GDM1 (cell line): ENCODE data around the gene DLEC1.
"Not testable (repeated sequence)": the region's sequence is repeated elsewhere in the genome, so short reads cannot be mapped to it uniquely, and the experiment has no call there.

ENCODE experiments used
- DNase-seq: peaks from one replicate; lab custom pipeline; 2025; lab: John Stamatoyannopoulos, UW

Gene DLEC1

DNA sequence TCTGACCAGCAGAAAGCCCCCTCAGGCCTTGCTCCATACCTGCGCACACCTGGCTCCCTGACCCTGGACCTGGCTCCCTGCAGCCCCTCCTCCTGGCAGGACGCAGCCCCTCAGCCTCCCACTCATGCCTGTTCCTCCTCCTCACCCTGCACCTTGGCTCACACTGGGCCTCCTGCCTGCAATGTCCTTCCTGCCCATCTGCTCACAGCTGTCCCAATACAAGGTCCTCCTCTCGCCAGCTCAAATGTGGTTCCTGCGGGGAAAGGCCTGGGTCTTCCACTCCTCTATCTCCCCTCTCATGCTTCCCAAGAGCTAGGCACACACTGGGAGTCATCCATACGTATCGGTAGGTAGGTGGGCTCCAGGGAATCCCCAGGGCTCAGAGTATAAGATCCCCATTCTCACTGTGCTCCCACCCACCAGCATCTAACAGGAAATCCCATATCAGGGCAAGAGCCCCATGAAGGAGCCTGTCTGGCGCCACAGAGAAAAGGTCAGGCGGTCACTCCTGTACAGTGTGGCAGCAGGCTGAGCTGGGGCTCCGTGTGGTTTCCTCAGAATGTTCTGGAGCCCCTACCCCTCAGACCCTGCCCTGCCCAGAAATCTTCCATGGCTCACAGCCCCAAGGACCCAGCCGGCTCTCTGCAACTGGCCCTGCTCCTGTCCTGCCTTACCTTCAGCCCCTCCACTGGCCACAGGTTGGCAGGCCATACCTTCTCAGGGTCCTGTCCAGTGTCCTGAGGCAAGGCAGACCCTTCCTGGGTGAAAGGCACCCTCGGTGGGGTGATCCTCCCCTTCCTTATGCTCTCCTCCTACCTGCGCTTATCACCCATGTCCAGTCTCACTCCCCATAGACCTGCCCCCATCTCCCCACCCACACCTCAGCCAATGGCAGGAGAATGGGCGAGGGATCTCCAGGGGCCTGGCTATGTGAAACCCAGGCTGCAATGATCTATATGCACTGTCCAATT is 20.4 kb upstream of the DLEC1 start:
- no peak for DNase-seq

DNA sequence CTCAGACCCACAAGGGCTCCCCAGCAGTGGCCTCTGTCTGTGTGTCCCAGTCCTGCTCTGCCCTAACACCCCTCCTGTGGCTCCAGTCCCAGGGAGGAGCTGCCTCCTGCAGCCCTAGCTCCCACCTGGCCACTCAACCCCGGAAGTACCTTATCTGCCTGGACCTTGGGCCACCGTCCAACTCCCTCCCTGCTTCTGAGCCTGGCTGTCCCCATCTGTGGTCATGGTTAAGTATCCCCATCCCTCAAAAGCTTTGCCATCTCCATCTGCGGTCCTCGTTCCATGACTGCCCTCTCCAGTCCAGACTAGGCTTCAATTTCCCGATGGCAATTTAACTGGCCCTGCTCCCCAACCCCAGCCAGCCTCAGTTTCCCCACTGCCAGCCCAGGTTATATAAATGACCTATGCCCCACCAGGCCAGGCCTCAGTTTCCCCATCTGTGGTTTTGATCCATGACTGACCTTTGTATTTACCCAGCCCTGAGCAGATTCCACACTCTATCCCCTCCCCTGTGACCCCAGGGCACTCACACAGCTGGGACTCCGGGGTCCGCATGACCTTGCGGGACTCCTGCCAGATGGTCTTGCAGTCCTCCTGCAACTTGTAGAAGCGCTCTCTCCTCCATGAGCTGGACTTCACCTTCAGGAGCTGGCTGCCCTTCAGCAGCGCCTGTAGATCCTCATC is 19.2 kb upstream of the DLEC1 start:
- no peak for DNase-seq

DNA sequence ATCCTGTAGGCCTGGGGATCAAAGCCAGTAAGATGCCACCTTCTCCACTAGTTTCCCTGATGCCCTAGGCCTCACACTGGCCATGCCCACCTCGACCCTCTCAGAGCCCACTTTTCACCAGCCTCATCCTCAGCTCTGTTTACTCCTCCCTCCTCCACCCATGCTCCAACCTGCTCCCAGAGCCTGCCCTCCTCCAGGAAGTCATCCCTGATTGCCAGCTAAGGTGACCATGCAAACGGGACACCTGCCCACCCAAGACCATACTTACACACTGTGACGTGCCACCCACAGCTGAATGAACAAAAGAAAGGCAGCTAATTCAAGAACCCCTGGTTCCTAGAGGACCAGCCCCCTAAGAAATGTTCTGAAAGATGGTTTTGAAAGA is 18.7 kb upstream of the DLEC1 start:
- no peak for DNase-seq

DNA sequence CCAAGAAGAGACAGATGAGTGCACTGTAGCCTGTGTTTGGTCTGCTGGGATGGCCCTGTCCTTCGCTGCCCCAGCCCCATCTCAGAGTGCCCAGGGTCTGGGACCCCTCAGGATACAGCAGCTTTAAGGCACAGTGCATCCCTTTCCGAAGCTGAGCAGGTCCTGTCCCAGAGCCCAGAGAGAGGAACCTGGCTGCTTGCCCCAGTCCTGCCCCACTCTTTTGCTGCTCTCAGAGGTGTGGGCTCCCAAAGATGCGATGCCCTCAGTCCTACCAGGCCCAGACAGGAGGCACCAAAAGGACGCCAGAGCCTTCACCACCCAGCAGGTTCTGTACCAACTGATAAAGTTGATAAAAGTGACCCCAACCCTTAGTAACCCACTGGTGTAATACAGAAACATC is 17.8 kb upstream of the DLEC1 start:
- no peak for DNase-seq

DNA sequence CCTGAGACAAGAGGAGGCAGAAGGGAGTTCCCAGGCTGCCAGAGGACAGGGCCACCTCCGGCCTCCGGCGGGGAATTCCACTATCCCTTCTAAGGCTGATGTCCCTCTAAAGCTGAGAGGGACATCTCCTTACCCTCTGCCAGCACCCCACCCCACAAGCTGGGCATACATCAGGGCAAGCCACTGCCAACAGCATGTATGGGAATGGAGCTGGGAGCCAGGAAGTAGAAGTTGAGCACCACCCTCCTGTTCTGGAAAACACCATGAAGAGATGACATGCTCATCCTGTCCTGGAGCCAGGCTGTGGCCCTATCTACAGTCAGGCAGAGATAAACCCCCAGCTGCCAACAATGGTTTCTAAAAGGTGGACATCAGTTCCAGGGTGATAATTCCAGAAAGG is 16.7 kb upstream of the DLEC1 start:
- DNase-seq = no peak

DNA sequence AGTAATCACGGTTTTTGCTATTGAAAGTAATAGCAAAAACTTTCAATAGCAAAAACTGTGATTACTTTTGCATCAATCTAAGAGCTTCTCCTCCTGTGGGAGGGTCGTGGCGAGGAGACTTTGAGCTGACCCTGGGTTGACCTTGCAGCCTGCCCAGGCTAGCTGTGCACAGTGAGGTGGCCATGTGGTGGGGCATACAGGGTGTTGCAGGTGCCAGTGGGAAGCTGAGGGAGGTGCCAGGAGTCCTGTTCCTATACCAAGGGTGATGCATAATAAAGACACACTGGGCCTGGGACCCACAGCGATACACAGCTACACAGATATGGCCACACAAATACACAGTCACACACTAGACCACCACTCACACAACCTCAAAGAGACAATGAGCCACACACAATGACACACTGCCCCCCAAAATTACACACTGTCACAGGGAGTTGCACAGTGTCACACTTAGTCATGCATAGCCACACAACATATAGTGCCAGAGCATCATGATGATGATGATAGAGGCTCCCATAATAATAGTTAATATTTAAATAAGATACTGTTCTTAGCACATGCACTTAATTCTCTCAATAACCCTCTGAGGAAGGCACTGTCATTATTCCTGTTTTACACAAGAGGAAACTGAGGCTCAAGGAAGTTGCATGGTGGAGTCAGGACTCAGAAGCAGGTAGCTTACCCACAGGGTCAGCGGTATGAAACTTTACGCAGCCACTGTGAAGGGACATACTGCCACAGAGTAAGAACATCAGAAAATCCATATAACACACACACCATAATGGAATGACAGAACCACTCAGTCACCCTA is 15.9 kb upstream of the DLEC1 start:
- DNase-seq = no peak

DNA sequence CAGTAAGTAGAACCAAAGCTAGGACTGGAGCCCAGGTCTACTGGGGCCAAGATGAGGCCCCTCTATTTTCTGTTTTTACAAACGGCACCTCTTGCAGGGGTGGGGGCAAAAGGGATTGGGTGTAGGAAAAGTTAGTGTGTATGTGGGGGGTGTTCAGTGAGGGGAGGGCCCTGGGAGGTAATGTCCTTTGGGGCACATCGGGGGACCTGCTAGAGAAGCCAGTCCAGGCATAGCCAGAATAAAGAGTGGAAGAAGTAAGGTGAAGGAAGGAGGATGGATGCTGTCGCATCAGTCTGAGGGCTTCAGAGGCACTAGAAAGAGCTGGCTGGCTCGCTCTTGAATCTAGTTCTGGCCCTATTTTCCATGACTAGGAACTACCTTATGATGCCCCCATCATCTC is 12.2 kb upstream of the DLEC1 start:
- no peak for DNase-seq

DNA sequence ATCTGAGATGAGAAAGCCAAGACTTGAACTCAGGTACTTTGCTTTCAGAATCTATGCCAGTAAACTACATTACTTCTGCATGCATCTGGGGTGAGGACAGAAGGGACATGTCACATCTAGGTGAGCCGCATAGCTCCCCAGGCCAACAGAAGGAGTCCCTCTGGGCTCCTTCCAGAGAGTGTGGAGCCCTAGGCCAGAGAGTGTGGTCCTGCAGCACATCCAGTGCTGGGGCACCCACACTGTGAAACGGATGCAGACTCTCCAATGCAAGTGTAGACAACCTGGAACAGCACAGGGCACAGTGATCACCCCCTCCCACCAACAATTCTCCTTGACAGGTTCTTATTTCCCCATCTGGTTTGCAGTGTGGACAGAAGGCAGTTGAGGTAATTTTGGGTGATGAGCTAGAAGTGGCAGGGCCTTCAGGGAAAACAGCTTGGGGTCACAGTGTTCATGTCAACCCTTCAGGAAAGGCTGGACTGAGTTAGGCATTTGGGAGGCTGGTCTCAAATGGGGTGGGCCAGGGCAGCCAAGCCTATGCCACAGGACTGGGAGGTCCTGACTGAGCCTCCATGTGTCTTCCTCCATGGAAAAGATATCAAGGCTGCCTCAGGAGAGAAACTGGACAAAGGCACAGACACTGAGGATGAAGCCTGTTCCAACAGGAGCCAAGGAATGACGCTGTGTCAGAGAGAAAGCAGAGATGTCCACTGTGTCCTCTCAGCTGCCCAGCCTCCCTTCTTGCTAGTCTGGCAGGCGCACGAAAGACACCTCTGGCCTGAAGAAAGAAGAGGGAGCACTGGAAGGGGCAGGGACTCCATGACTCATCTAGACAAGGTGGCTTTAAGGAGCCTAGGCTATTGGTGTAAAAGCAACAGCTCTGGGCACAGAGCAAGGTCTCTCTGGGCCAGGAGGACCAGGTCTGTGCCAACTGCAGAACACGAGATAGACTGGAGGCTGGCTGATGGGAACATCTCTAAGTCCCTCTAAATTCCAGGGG is 11.2 kb upstream of the DLEC1 start:
- DNase-seq = no peak

DNA sequence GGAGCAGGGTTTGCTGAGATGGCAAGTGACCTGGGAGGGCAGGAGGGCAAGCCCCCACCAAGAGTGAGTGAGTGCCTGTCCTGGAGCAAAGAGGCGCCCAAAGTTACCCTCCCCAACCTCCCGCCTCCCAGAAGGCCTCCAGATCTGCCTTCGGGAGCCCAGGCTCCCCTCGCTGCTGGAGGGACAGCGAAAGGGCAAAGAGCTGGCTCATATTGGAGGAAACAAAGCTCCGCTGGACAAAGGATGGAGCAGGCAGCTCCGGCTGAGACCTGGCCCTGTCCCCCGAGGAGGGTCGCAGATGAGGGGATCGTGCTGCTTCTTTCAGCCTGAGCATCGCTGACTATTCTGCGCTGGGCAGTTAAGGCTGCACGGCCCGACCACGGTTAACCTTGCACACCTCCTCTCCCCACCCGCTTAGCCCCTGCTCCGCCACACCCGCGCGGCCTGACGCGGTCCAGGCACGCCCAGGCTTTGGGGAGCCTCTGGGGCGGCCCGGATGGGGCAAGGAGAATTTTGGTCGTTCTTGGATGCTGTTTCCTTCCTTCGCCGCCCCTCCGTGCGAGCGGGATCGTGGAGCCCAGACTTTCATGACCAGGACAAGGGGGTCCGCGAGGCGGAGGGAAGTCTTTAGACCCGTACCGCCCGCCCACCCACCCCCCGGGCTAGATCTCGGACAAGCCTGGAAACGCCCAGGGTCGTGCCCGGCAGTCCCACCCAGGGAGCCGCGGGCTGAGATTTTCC is 10.2 kb upstream of the DLEC1 start:
- no peak for DNase-seq

DNA sequence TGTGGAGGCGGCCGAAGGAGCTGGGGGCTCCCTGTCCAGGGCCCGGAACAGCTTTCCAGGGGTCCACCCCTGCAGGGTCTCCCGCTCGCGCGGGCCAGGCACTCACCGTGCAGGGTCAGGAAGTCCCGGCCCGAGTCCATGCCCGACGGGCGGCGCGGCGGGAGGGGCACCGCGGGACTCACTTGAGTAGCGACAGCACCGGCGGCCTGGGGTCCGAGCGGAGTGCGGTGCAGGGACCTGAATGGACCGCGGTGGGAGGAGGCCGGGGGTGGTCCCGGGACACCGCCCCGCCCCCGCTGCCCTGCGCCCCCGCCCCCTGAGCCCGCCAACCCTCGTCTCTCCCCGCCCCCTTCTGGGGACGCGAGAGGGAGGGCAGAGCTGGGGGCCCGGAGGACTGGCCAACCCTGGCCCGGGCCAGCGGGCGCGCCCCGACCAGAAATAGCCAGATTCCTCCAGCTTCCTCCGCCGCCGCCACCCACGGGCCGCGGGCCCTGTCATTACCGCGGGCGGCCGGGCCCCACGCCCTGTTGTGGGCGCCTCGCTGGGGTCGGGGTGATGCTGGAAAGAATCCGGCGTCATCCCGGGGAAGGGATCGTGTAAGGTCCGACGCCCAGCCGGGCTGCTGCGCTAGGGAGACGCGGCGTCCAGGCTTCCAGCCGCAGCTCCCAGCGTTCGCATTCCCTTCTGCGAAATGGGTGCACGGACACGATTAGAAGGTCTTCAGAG is 9.4 kb upstream of the DLEC1 start, which contains the start of gene PLCD1:
TSS of gene PLCD1 (minus strand) at position 243 of the 726 bp plus-strand sequence. CDS start at position 140, 103 bp downstream.
- DNase-seq = no peak

DNA sequence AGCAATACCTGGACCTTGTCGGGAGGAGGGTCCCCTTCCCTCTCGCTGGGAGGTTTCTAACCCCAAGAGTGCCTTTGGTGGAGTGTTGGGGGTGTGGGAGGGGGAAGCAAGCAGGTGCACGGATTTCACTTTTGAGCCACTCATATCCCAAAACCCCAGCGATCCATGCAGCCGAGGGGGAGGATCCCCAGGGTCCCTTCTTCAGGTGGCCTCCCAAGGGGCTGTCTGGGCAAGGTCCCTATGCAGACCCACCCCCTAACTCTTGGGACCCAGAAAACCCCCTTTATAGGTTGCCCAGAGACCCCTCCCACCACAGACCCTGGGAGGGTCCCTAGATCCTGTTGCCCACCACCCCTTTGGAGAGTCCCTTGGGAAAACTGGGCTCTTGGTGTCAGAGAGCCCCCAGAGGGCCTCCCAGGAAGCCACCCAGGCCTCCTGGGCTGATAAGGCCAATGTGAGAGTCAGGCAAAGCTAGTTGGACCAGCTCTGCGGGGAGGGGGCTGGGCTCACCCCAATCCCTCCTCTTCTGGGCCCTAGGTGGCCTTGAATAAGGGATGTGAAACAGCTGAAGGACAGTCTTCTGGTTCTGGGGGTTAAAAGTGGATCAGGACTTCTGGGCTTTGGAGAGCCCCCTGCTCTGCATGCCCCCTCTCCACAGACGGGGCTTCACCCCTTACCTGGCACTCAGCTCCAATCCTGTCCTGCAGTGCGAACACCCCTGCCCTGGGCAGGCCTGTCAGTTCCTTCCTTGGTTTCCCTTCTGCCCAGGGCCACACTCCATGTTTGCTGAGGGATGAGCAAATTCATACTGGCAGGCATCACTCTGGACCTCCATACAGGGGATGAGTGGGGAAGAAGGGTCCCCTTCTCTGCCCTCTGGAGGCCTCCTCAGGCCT is 8.6 kb upstream of the DLEC1 start:
- DNase-seq = no peak

DNA sequence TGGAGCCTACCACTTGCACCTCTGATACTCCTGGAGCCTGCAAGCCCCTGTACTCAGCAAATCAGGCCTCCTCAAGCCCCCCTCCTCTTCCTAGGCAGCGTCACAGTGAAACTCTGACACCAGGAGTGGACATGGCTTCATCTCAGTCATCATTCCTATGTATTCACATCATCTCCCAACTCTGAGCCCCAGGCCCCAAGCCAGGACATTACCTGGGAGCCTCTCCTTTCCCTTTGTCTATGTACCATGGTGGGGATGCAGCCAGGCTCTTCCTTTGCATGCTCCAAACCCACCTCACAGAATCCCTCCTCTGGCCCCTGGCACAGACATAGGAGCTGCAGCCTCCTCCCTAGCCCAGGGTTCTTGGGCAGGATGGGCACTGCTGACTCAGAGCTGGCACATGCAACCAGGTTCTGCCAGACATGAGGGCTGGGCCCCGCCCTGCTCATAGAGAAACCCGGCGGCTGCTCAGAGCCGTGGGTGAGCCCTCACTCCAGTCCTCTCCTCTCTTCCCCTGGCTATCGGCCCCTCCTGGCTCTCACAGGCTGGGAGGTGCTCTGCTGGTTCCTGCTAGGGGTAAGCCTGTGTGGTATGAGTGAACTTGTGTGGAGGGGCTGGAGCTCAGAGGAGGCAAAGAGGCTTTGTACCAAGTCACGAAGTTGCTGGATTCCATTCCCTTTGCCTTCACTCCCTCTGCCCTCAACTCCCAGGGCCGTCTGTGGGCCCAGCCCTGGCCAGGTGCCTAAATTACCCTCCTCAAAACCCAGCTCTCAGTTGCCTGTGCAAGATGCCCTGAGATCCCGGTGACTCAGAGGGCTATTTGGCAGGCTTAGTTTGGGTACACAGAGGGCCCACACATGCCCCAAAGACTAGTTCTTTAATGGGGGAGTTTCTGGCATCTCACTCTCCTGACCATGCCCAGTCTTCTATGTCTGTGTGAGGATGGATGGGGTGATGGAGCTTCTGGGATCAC is 7.7 kb upstream of the DLEC1 start:
- no peak for DNase-seq

DNA sequence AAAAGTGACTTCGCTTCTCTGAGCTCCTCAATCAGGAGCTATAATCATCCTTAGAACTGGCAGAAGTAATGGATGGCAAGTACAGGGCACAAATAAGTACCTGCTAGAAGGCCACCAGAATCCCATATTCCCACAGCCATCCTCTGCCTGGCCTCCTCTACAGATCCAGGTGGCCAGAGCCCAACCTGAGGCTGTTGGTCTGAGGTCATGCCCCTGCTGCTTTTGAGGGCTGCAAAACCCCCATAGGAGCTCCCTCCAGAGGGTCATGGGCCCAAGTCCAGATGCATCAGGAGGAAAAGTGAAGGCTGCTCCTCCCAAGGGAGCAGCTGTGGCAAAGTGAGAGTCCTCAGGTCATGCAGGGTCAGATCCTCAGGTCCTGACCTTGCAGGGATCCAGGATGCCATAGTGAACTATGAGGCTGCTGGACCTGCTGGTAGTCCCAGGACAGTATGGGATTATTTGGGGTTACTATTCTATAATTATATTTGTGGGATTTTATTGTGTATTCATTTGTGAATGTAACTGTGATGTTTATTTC is 6.6 kb upstream of the DLEC1 start:
- DNase-seq = no peak

DNA sequence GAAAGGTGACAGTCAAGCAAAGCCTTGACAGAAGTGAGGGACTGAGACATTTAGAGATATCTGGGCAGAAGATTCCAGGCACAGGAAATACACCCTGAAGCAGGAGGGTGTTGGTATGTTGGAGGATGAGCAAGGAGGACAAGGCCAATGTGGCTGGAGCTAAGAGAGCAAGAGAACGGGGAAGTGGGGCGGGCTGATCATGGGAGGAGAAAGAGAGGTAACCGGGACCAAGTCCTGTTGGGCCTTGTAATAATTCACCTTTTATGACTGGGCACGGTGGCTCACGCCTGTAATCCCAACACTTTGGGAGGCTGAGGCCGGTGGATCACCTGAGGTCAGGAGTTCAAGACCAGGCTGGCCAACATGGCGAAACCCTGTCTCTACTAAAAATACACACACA is 5.4 kb upstream of the DLEC1 start:
- DNase-seq = not testable (repeated sequence)

DNA sequence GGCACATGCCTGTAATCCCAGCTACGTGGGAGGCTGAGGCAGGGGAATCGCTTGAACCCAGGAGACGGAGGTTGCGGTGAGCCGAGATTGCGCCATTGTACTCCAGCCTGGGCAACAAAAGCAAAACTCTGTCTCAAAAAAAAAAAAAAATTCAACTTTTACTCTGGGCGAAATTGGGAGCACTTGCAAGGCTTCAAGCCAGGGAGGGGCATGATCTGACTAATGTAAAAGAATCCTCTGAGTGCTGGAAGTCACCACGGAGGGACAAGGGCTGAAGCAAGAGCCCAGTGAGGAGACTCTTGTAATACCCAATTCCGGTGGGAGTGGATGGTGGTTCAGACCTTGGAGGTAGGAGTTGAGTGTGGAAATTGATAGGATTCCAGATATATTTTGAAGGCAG is 4.7 kb upstream of the DLEC1 start:
- not testable (repeated sequence) for DNase-seq

DNA sequence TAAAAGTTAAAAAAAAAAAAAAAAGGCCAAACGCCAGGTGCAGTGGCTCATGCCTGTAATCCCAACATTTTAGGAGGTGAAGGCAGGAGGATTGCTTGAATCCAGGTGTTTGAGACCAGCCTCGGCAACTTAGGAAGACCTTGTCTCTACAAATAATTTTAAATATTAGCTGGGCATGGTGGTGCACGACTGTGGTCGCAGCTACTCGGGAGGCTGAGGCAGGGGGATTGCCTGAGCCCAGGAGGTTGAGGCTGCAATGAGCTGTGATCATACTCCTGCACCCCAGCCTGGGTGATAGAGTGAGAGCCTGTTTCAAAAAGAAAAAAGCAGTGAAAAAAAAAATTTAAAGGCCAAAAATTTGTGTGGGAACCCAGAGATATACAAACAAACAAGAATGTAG is 2.7 kb upstream of the DLEC1 start:
- DNase-seq = no peak

DNA sequence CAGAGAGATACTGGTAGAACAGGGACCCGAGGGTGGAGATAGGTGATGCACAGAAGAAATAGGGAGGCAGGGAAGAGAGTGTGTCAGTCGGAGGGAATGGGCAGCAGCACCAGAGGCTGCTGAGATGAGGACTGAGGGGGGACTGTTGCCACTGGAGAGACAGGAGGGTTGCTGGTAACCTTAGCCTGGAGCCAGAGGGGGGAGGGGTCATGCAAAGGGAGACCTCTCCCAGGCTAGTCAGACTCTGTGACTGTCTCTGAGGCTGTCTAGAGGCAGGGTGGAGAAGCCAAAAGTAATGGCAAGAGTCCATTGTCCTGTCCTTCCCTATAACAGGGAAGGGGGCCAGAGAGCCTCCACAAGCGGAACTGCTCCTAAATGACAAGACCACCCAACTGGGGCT is 2.1 kb upstream of the DLEC1 start:
- DNase-seq = no peak
